Medulla oblongata (tissue), 1 donor: Measurements from ENCODE around the gene SLC6A8.

Experiments
- DNase-seq: peaks from one replicate; pipeline ENCODE4 v3.0.0-alpha.2; 2015; ENCODE audit errors: extremely low spot score

Gene SLC6A8

GRCh38 chrX:153687121-153688039 is at the start of gene SLC6A8:
TSS of gene SLC6A8 (plus strand) at chrX:153687926. CDS start at chrX:153688575, 649 bp downstream.
- DNase-seq = peak; percentile 67

- DNase-seq = no peak
Measured at GRCh38 chrX:153638041-153638371, 49.7 kb upstream of the SLC6A8 start.

GRCh38 chrX:153638436-153639176 is 49.1 kb upstream of the SLC6A8 start:
- no peak for DNase-seq

DNA sequence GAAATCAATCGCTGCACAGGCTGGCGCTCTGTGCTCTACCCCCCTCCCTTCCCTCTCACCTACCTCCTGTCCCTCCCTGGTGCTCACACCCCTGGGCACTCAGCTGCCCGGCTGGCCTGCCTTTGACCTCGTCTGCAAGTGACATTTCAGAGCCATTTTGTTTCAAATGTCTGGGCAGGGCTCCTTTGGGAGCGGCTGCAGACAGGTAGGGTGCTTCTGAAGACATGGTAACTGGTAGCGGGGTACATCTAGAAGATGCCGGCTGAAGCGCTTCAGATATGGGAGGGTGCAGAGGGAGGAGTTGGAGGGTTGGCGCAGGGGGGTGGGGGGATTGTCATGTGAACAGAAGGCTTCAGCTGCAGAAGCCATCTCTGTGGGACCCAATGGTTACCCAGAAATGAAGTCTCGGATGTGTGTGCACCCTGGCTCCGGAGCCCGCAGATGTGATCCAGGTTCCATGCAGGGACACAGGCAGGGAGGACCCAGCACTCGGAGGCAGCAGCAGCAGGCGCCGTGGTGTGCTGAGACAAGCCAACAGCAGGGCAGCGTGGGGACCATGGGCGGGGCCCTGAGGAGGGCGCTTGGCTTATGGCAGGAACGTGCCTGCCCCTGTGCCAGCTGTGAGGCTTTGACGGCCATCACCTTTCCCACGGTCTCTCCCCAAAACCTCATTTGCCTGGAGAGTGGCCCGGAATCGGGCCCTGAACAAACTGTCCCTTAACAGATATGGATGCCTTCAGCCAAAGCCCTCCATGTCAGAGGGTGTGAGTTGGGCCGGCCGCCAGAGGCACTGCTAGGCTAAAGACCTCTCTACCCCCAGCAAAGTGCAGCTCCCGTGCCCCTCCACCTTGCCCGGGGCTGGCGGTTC is 48.3 kb upstream of the SLC6A8 start:
- DNase-seq = no peak

GRCh38 chrX:153640045-153640686 is 47.6 kb upstream of the SLC6A8 start:
- no peak for DNase-seq

GRCh38 chrX:153640736-153641575 is 46.8 kb upstream of the SLC6A8 start:
- DNase-seq = no peak

- DNase-seq = no peak
Measured at GRCh38 chrX:153641627-153642026, 46.1 kb upstream of the SLC6A8 start.

GRCh38 chrX:153642051-153642654 is 45.6 kb upstream of the SLC6A8 start:
- no peak for DNase-seq

- no peak for DNase-seq
Measured at GRCh38 chrX:153642655-153643430, 44.9 kb upstream of the SLC6A8 start.

GRCh38 chrX:153643431-153644351 is 44.0 kb upstream of the SLC6A8 start:
- DNase-seq = peak; percentile 14

DNA sequence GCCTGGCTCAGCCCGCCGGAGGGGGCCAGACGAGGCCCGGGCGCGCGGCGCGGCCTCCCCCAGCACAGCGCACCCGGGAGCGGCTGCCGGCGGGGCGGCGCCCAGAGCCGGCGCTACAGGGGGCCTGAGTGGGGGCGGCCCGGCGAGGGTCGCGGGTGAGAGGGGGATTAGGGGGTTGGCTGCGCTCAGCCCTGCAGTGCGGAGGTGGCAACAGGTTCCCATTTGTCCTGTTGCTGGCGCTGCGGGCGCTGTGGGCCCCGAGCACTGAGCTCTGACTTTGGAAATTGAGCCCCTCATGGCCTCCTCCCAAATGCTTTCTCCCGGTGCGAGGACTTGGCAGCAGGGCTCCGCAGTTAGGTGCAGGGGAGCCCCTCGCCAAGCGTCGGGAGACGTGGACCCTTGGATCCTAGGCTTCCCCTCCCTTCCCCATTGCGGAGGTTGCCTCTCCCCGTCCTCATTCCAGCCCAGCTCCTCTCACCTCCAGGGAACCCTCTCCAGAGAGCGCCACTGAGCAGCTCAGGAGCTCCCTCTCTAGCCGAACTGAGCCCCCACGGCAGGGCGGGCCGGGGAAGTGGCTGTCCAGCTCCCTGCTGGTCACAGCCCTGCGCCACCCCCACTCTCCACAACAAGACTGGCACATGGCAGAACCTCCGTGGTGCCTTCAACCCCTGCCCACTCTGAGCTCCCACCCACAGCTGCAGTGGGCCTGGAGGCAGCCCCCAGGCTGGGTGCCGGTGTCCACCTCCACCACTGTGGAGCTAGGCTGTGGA is 43.2 kb upstream of the SLC6A8 start:
- no peak for DNase-seq

DNA sequence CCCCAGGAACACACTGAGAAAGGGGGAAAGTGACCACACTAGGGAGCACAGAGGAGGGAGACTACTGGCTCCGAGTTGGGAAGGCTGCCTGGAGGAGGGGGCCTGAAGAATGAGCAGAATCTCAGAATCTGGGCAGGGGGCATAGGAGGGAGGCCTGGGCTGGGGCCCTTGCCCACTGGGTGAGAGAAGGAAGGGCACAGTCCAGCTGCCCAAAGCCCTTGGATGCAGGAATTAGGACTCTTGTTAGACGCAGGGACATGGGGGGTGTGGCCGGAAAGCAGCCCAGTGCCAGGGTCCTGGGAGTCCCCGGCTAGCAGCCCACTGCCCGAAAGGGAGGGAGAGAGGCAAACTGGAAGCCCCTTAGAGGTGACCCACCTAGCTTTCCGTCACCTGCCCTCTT is 42.6 kb upstream of the SLC6A8 start:
- DNase-seq = no peak

- DNase-seq = no peak
Measured at GRCh38 chrX:153645921-153646488, 41.7 kb upstream of the SLC6A8 start.

DNA sequence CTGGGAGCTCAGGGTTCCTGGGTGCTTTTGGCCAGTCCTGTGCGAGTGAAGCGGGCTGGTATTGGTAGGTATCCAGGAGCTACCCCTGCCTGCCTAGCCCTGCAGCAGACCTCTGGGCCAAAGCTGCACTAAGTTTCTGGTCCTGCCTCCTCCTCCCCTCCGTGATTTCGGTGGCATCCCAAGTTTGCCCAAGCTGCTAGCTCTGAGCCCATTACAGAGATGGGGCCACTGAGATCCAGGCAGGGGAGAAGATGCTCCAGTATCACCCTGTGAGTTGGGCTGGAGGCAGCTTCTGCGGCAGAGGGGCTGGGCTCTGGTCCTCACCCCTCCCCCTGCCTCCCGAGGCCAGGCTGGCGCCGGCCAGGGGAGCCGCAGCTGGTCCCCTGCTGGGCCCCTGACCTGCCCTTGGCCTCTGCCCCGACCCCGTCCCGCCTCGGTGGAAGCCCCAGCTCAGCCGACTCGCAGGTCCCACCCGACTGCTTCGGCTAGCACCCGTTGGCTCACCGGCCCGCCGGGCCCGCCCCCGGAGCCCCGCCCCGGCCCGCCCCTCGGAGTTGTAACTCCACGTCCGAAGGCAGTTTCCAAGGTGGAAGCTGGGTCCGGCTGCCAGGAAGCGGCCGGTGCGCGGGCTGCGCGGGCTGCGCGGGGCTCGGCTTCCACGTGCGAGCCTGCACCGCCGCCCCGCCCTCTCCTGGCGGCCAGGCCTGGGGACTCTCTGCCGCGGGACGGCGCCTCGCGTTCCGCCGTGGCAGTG is 40.9 kb upstream of the SLC6A8 start, which contains the start of gene DUSP9:
TSS of gene DUSP9 (plus strand) at position 584 of the 754 bp plus-strand sequence. CDS start 751 bp downstream, outside the sequence.
- no peak for DNase-seq

- no peak for DNase-seq
Measured at GRCh38 chrX:153647461-153648357, 40.0 kb upstream of the SLC6A8 start.
